IMR-90 (cell line): ENCODE results near the gene DRAXIN. TPM values are rescaled to one million over a fixed set of nuclear protein-coding genes. Genes with fewer than 3 reads are reported as not detected.

ENCODE experiments used
- ATAC-seq: fragments of 200-7000 bp; cut with Tn5 transposase; 2 replicates; pipeline ENCODE4 v1.9.1; 2020; ENCODE audit warnings: low read depth, mild to moderate bottlenecking, moderate library complexity
- BruUV-seq: library from RNA; stranded (reverse); fragments of 400-500 nt; replicated peaks from 2 replicates; lab custom pipeline; 2021; lab: Mats Ljungman, UMichigan
- CTCF ChIA-PET: fragments of 300-600 bp; formaldehyde crosslinking; extraction: SDS; loops from one replicate; lab custom pipeline; 2021; ENCODE audit warnings: antibody characterized with exemption; lab: Yijun Ruan, JAX
- POLR2A ChIA-PET: fragments of 300-600 bp; sonication (Branson Sonifier 250); formaldehyde crosslinking; loops from one replicate; lab custom pipeline; 2022; ENCODE audit warnings: antibody characterized with exemption; ENCODE audit not compliant: unreplicated experiment; lab: Charles Lee
- DNase-seq: peaks from one replicate; pipeline ENCODE4 v3.0.0; 2013
- H2AFZ ChIP-seq: replicated peaks from 2 replicates; pipeline ENCODE3; 2013; ENCODE audit warnings: low read length, mild to moderate bottlenecking; ENCODE audit not compliant: poor library complexity
- H2AK5ac ChIP-seq: 2 replicates; pipeline ENCODE4 v1.6.1; 2013; ENCODE audit warnings: low read depth, low read length, inconsistent platforms
- H2AK9ac ChIP-seq: replicated peaks from 2 replicates; pipeline ENCODE3; 2013; ENCODE audit warnings: mild to moderate bottlenecking, low read depth, low read length, moderate library complexity; ENCODE audit not compliant: poor library complexity
- H2BK120ac ChIP-seq: 2 replicates; pipeline ENCODE4 v1.6.1; 2013; ENCODE audit warnings: low read depth, low read length, inconsistent platforms
- H2BK15ac ChIP-seq: 3 replicates; pipeline ENCODE4 v1.6.1; 2013; ENCODE audit warnings: low read depth, low read length, inconsistent platforms
- H2BK20ac ChIP-seq: 2 replicates; pipeline ENCODE4 v1.6.1; 2013; ENCODE audit warnings: low read depth, mild to moderate bottlenecking, inconsistent platforms, low read length, moderate library complexity
- H2BK5ac ChIP-seq: 2 replicates; pipeline ENCODE4 v1.6.1; 2013; ENCODE audit warnings: mild to moderate bottlenecking, low read depth, low read length, inconsistent platforms; ENCODE audit not compliant: poor library complexity, severe bottlenecking
- H3K14ac ChIP-seq: replicated peaks from 2 replicates; pipeline ENCODE4 v1.6.1; 2013; ENCODE audit warnings: low read depth, low read length, inconsistent platforms
- H3K18ac ChIP-seq: 2 replicates; pipeline ENCODE4 v1.6.1; 2013; ENCODE audit warnings: low read depth, low read length, control low read depth
- H3K23ac ChIP-seq: 2 replicates; pipeline ENCODE4 v1.6.1; 2013; ENCODE audit warnings: low read depth, low read length, inconsistent platforms
- H3K27ac ChIP-seq: 2 replicates; pipeline ENCODE4 v1.5.1; 2013; ENCODE audit warnings: mild to moderate bottlenecking, control low read depth, low read length; ENCODE audit not compliant: insufficient read depth
- H3K27me3 ChIP-seq: 2 replicates; pipeline ENCODE4 v1.6.1; 2013; ENCODE audit warnings: low read length; ENCODE audit not compliant: control insufficient read depth, insufficient read depth
- H3K36me3 ChIP-seq: 2 replicates; pipeline ENCODE4 v1.6.1; 2013; ENCODE audit warnings: low read length, mixed read lengths; ENCODE audit not compliant: control insufficient read depth, insufficient read depth
- H3K4ac ChIP-seq: 2 replicates; pipeline ENCODE4 v1.6.1; 2013; ENCODE audit warnings: low read depth, low read length, inconsistent platforms
- H3K4me1 ChIP-seq: 2 replicates; pipeline ENCODE4 v1.6.1; 2013; ENCODE audit warnings: low read length, mixed read lengths; ENCODE audit not compliant: control insufficient read depth, insufficient read depth
- H3K4me2 ChIP-seq: 2 replicates; pipeline ENCODE4 v1.6.1; 2013; ENCODE audit warnings: low read depth, mild to moderate bottlenecking, control low read depth, low read length, moderate library complexity
- H3K4me3 ChIP-seq: 2 replicates; pipeline ENCODE4 v1.5.1; 2013; ENCODE audit warnings: low read depth, mild to moderate bottlenecking, control low read depth, low read length, moderate library complexity; ENCODE audit not compliant: insufficient read depth
- H3K56ac ChIP-seq: 2 replicates; pipeline ENCODE4 v1.6.1; 2013; ENCODE audit warnings: low read length, inconsistent platforms; ENCODE audit not compliant: insufficient read depth; ENCODE audit errors: extremely low read depth
- H3K79me1 ChIP-seq, 2 experiments: 2 replicates each; pipeline ENCODE4 v1.6.1; 2013; ENCODE audit warnings: low read length in 2 of 2, inconsistent platforms in 1 of 2, low read depth in 1 of 2
- H3K9ac ChIP-seq: 2 replicates; pipeline ENCODE4 v1.6.1; 2013; ENCODE audit warnings: low read depth, low read length, control low read depth
- H3K9me1 ChIP-seq: 2 replicates; pipeline ENCODE4 v1.6.1; 2013; ENCODE audit warnings: low read length, inconsistent platforms; ENCODE audit not compliant: insufficient read depth
- H3K9me3 ChIP-seq: 2 replicates; pipeline ENCODE4 v1.6.1; 2013; ENCODE audit warnings: low read length; ENCODE audit not compliant: control insufficient read depth, insufficient read depth
- H4K20me1 ChIP-seq: 2 replicates; pipeline ENCODE4 v1.6.1; 2013; ENCODE audit warnings: low read length, inconsistent platforms; ENCODE audit not compliant: insufficient read depth
- H4K5ac ChIP-seq: 2 replicates; pipeline ENCODE4 v1.6.1; 2013; ENCODE audit warnings: mild to moderate bottlenecking, low read depth, low read length, control low read depth
- H4K8ac ChIP-seq, 2 experiments: 2 replicates each; pipeline ENCODE4 v1.6.1; 2013; ENCODE audit warnings: low read depth in 2 of 2, low read length in 2 of 2, control low read depth in 1 of 2, inconsistent platforms in 1 of 2
- H4K91ac ChIP-seq: 2 replicates; pipeline ENCODE4 v1.6.1; 2013; ENCODE audit warnings: low read depth, low read length, inconsistent platforms; ENCODE audit not compliant: insufficient read depth
- CEBPB ChIP-seq: IDR thresholded peaks from 2 replicates; pipeline ENCODE4 v1.6.1; 2012; ENCODE audit warnings: low read depth, low read length, improper control_type of control experiment
- CHD1 ChIP-seq: IDR thresholded peaks from 2 replicates; pipeline ENCODE4 v1.6.1; 2012; ENCODE audit warnings: low read depth, low read length, improper control_type of control experiment
- CTCF ChIP-seq: conservative IDR thresholded peaks from 2 replicates; pipeline ENCODE4 v1.5.1; 2012; ENCODE audit warnings: mild to moderate bottlenecking, low read depth, low read length, improper control_type of control experiment
- FOS ChIP-seq: fragments of 150-350 bp; IDR thresholded peaks from 2 replicates; pipeline ENCODE4 v1.6.1; 2016; ENCODE audit warnings: low read depth, low read length
- MAFK ChIP-seq: IDR thresholded peaks from 2 replicates; pipeline ENCODE4 v1.6.1; 2012; ENCODE audit warnings: low read depth, low read length, improper control_type of control experiment
- MAZ ChIP-seq: IDR thresholded peaks from 2 replicates; pipeline ENCODE4 v1.6.1; 2012; ENCODE audit warnings: low read depth, mild to moderate bottlenecking, low read length, improper control_type of control experiment, moderate library complexity, borderline replicate concordance
- NFE2L2 ChIP-seq: fragments of 150-350 bp; IDR thresholded peaks from 2 replicates; pipeline ENCODE4 v1.6.1; 2016; ENCODE audit warnings: low read depth, mild to moderate bottlenecking, low read length
- RAD21 ChIP-seq: IDR thresholded peaks from 2 replicates; pipeline ENCODE4 v1.6.1; 2012; ENCODE audit warnings: low read length, improper control_type of control experiment
- RFX5 ChIP-seq: IDR thresholded peaks from 2 replicates; pipeline ENCODE4 v1.8.0; 2012; ENCODE audit warnings: low read depth, mild to moderate bottlenecking, low read length, moderate library complexity
- SMC3 ChIP-seq: fragments of 150-350 bp; IDR thresholded peaks from 2 replicates; pipeline ENCODE4 v1.6.1; 2016; ENCODE audit warnings: low read depth, mild to moderate bottlenecking, antibody characterized with exemption, low read length, moderate library complexity
- WGBS, 2 experiments: methylation state at CpG; one replicate each; pipeline versions ENCODE4 v1.1.5 to v1.1.7; 2013; ENCODE audit warnings: missing lambda C conversion rate in 2 of 2; ENCODE audit not compliant: insufficient read length in 1 of 2; ENCODE audit errors: extremely low coverage in 2 of 2; 5-methylcytosine and 5-hydroxymethylcytosine counted together
- dilution Hi-C: fragments of 300-500 bp; cut with HindIII; formaldehyde crosslinking; loops from one replicate; pipeline ENCODE4 v1.14.3; 2018; ENCODE audit warnings: low sequenced_read_pairs; ENCODE audit not compliant: unreplicated experiment
- in situ Hi-C: fragments of 300-500 bp; cut with MboI; formaldehyde crosslinking; loops from 3 replicates; pipeline ENCODE4 v1.14.3; 2019; ENCODE audit warnings: low sequenced_read_pairs, inconsistent platforms, mixed read lengths
- intact Hi-C: fragments of 100-400 bp; cut with micrococcal nuclease; formaldehyde crosslinking; loops from 2 replicates; pipeline ENCODE4 v1.10.0; 2022
- polyA plus RNA-seq, 3 experiments: library from polyadenylated mRNA; depleted of rRNA; stranded (reverse); fragments of >200 nt; gene quantifications; 2 replicates each; pipeline ENCODE4 v1.2.3, GENCODE V29; 2012; ENCODE audit warnings: low replicate concordance in 1 of 3
- total RNA-seq: library from RNA; depleted of rRNA; stranded (reverse); fragments of >200 nt; gene quantifications from 2 replicates; pipeline ENCODE4 v1.2.3, GENCODE V29; 2012

Gene DRAXIN
- total and polyA plus RNA-seq, 2 of the 4 experiments (the other 2 are of a cell fraction): under 0.01 to 0.02 TPM

DNA sequence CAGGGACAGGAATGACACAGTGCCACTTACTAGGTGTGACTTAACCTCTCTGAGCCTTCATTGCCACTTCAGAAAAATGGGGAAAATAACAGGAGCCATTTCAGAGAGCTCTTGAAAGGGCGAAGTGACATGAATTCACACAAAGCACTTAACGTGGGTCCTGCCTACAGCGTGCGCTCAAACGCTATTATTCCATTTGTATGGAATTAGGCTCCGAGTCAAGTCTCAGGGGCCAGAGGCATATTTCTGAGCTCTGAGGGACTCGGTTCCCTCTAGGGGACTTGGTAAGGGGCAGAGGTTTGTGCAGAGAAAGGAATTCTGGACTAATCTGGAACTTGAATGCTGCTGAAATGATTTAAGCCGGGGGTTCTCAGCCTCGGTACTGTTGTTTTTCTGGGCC lies 14.1 kb downstream of the DRAXIN start:
- POLR2A ChIA-PET: no interaction called here
- in situ Hi-C loops: no loop called here
- dilution Hi-C loops: no loop called here

More for the DNA sequence above, 14.1 kb downstream of the DRAXIN start:
- H3K27me3 ChIP-seq: peaks cover 49% of the 10 kb centered on the region
- no peak overlapping the region for H3K4me3 ChIP-seq
- H2AK5ac ChIP-seq: no peak overlapping the region
- no peak for DNase-seq
- H3K27ac ChIP-seq: no peak overlapping the region
- no peaks in the 10 kb centered on the region for H4K20me1 ChIP-seq
- BruUV-seq: no TSS peak
- H3K9me3 ChIP-seq: no peaks in the 10 kb centered on the region
- no peak overlapping the region for H2BK15ac ChIP-seq
- WGBS, 2 experiments: 90% methylated on average over 4 of the region's 9 CpGs; no CpG with 5 or more reads in 1 of the 2 experiments
- no peak overlapping the region for H3K14ac ChIP-seq
- TF ChIP-seq RAD21: no peak
- TF ChIP-seq RFX5: no peak
- TF ChIP-seq MAFK: no peak
- no peak for TF ChIP-seq NFE2L2
- no peak for TF ChIP-seq FOS
- no peak for TF ChIP-seq CTCF
- TF ChIP-seq CEBPB: no peak
- no peak for TF ChIP-seq CHD1
- no peak for TF ChIP-seq SMC3
- no peak for TF ChIP-seq MAZ
- no peak overlapping the region for H4K5ac ChIP-seq
- intact Hi-C loops: no loop called here
- no peak overlapping the region for H2BK20ac ChIP-seq
- H3K9ac ChIP-seq: no peak overlapping the region
- no peak overlapping the region for H3K4ac ChIP-seq
- H3K9me1 ChIP-seq: peaks cover 4% of the 10 kb centered on the region
- H3K4me1 ChIP-seq: no peaks in the 10 kb centered on the region; the same call in 1 of the 2 replicates
- H2BK120ac ChIP-seq: no peak overlapping the region
- H3K79me1 ChIP-seq: no peaks in the 10 kb centered on the region
- no peak overlapping the region for H3K4me2 ChIP-seq
- H2AK9ac ChIP-seq: no peak overlapping the region
- H4K8ac ChIP-seq: no peak overlapping the region
- H3K56ac ChIP-seq: no peak overlapping the region
- CTCF ChIA-PET: no interaction called here
- H2AFZ ChIP-seq: no peak overlapping the region
- no peak overlapping the region for H4K91ac ChIP-seq
- no peak for ATAC-seq
- H2BK5ac ChIP-seq: no peak overlapping the region
- H3K23ac ChIP-seq: no peak overlapping the region
- no peaks in the 10 kb centered on the region for H3K36me3 ChIP-seq
- no peak overlapping the region for H3K18ac ChIP-seq
